Measurements from ENCODE around the gene MTOR.

DNA sequence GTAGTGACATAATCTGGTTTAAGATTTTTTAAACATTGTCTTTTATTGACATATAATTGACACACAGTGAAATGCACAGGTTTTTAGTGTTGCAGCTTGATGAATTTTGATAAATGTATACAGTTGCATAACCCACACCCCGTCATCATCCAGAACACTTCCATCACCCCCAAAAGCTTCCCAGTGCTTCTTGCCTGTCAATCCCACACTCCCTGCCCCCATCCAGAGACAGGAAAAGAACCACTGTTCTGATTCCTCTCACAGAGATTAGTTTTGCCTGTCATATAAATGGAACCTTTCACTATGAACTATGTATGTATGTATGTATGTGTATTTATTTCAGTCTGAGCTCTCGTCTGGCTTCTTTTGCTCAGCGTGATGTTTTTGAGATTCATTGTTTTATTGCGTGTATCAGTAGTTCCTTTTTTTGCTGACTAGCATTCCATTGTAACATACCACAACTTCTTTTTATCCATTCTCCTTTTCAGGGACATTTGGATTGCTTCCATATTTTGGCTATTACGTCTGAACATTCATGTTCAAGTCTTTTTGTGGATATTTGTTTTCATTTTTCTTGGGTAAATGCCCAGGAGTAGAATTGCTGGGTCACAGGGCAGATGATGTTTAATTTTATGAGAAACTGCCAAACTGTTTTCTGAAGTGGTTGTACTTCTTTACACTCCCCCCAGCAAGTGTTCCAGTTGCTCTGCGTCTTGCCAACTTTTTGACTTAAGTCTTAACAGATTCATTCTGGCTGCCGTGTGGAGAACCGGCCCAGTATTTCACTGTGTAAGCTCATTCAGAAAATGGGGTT lies 19.4 kb upstream of the MTOR start:
- TF ChIP-seq CTCF (IDR thresholded peaks at IDR 0.05) (no peak), EP300 (IDR thresholded peaks at IDR 0.05) (no peak), POLR2AphosphoS5 (IDR thresholded peaks at IDR 0.05) (peak; percentile 75), POLR2A (IDR thresholded peaks at IDR 0.05) (no peak)
